GM21528 (cell line): ENCODE data around the gene KIF1B.
"Not testable (repeated sequence)": the region's sequence is repeated elsewhere in the genome, so short reads cannot be mapped to it uniquely, and the experiment has no call there.

Experiments
- ATAC-seq: cut with Tn5 transposase; IDR thresholded peaks from one replicate; pipeline ENCODE4 v1.9.1; 2021; ENCODE audit warnings: mild to moderate bottlenecking, moderate library complexity; ENCODE audit not compliant: unreplicated experiment, low FRiP score

Gene KIF1B

GRCh38 chr1:10193288-10193687 is 17.1 kb upstream of the KIF1B start:
- no peak for ATAC-seq

- no peak for ATAC-seq
Measured at GRCh38 chr1:10195570-10195969, 14.8 kb upstream of the KIF1B start.

- ATAC-seq = no peak
Measured at GRCh38 chr1:10196976-10197375, 13.4 kb upstream of the KIF1B start.

- no peak for ATAC-seq
Measured at GRCh38 chr1:10200620-10201019, 9.8 kb upstream of the KIF1B start.

- no peak for ATAC-seq
Measured at GRCh38 chr1:10204003-10204642, 6.2 kb upstream of the KIF1B start.

- ATAC-seq = not testable (repeated sequence)
Measured at GRCh38 chr1:10205206-10205605, 5.2 kb upstream of the KIF1B start.

- ATAC-seq = no peak
Measured at GRCh38 chr1:10207810-10208209, 2.6 kb upstream of the KIF1B start.

GRCh38 chr1:10208537-10208936 is 1.8 kb upstream of the KIF1B start:
- ATAC-seq = no peak

GRCh38 chr1:10209590-10209904 is 823 bp upstream of the KIF1B start:
- no peak for ATAC-seq

GRCh38 chr1:10210841-10211804 is 753 bp downstream of the KIF1B start:
- peak; percentile 18 for ATAC-seq

- no peak for ATAC-seq
Measured at GRCh38 chr1:10211805-10212410, 1.5 kb downstream of the KIF1B start.

GRCh38 chr1:10212476-10212875 is 2.1 kb downstream of the KIF1B start:
- no peak for ATAC-seq

GRCh38 chr1:10213186-10213705 is 2.9 kb downstream of the KIF1B start:
- ATAC-seq = no peak

GRCh38 chr1:10216090-10216749 is 5.8 kb downstream of the KIF1B start:
- no peak for ATAC-seq

GRCh38 chr1:10217748-10218441 is 7.5 kb downstream of the KIF1B start:
- ATAC-seq = no peak

- no peak for ATAC-seq
Measured at GRCh38 chr1:10220200-10220599, 9.8 kb downstream of the KIF1B start.

GRCh38 chr1:10220657-10221056 is 10.3 kb downstream of the KIF1B start:
- not testable (repeated sequence) for ATAC-seq

GRCh38 chr1:10225573-10225972 is 15.2 kb downstream of the KIF1B start:
- no peak for ATAC-seq

GRCh38 chr1:10228528-10228927 is 18.2 kb downstream of the KIF1B start:
- no peak for ATAC-seq

- no peak for ATAC-seq
Measured at GRCh38 chr1:10229903-10230302, 19.5 kb downstream of the KIF1B start.
